HG03457 (cell line): ENCODE data around the gene TBC1D14.
"Not testable (repeated sequence)": the region's sequence is repeated elsewhere in the genome, so short reads cannot be mapped to it uniquely, and the experiment has no call there.

ENCODE experiments used
- ATAC-seq: cut with Tn5 transposase; IDR thresholded peaks from one replicate; pipeline ENCODE4 v1.9.1; 2021; ENCODE audit warnings: moderate number of reproducible peaks; ENCODE audit not compliant: unreplicated experiment

The TBC1D14 gene

GRCh38 chr4:6967846-6968340 is 58.3 kb downstream of the TBC1D14 start:
- ATAC-seq: no peak

DNA sequence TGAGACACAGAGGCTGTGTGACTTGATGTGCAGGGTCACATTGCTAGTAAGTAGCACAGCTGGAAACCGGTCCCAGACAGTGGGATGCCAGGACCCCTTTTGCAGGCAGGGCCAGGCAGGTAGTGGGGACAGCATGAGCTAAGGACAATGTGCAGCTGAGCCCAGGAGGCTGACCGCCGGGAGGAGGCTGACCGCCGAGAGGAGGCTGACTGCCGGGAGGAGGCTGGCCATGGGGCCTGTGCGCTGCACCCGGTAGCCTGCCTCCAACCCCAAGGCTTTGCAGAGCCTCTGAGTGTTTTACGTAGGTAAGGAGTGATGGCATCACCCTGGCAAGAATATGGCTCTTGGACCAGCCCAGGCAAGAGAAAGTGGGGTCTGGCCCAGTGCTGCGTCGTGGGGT is 58.9 kb downstream of the TBC1D14 start:
- ATAC-seq: no peak

GRCh38 chr4:6969826-6970800 is 60.5 kb downstream of the TBC1D14 start:
- no peak for ATAC-seq

DNA sequence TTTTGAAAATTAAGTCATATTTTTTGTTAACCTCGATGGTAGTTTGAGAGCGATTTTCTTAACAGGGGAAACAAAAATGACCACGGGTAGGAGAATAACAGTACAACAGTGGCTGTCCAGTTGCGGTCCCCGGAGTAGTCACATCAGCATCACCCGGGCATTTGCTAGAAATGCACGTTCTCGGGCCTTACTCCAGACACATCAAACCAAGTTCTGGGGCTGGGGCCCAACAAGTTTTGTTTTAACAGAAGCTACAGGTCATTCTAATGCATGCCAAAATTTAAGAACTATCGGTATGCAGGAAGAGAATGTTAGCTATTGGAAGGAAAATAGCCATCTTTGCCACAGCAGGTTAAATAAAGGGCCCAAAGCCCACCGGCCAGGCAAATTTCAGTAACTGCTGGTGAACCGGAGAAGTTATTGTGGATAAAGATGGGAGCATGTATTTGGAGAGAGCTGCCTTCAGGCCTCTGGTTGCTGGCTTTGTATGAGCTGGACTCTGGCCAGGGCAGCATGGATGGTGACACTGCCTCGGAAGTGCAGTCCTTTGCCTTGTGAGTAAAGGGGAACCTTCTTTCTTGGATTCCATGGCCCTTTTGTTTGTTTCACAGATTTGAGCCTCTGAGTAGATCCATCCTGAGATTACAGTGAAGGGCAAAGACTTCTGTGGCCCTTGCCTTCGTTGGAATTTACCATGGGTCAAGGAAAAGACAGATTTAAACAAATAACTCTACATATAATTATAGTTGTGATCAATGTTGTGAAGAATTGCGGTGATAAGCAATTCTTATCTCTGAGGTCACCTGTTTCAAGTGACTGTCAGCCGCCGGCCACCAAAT is 62.1 kb downstream of the TBC1D14 start:
- no peak for ATAC-seq

- ATAC-seq: no peak
Measured at GRCh38 chr4:6972375-6972650, 62.7 kb downstream of the TBC1D14 start.

DNA sequence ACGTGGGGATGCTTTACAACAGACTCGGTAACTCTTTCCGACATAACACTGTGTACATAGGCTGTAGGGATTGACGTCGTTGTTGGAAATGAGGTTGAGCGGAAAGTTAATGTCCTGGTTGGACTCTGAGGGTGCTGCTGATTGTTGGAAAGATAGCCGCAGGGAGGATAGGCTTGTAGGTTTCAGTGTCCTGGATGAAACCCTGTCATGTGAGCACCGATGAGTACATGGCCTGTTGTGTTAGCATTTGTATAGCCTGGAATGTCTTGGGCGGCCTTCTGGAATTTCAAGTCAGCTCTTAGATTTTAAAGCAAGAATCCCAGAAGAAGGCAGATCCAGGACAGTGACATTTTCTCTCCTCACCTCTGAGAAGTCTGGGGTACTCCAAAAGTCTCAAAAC is 63.3 kb downstream of the TBC1D14 start:
- no peak for ATAC-seq

DNA sequence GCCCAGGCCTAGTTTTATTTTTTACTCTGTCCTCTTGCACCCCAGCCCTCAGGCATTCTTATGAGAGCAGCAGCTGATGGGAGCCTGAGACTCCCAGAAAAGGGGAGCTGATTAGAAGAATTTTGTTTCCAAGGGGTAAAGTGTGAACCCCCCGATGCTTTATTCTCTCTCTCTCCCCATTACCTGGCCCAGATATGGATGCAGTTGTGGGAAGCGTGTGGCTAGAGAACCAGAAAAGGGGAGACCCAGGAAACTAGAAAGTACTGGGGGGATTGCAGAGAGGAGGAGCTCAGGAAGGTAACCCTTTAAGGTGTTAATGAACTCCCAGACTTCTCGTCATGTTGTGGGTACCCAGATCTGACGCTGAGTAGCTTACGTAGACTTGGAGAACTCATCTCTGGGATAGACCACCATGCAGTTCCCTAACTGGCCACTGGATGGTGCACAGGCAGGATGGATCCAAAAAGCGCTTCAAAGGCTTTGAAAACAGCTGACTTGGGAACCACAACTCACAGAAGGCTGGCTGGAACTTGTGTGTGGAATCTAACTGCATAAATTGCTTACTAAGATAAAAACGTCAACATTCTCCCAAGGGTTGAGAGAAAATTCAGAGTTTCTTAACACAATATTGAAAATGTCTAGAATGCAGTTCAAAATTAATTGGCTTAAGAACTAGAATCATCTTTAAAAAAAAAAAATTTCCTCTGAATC is 64.7 kb downstream of the TBC1D14 start:
- ATAC-seq: no peak

DNA sequence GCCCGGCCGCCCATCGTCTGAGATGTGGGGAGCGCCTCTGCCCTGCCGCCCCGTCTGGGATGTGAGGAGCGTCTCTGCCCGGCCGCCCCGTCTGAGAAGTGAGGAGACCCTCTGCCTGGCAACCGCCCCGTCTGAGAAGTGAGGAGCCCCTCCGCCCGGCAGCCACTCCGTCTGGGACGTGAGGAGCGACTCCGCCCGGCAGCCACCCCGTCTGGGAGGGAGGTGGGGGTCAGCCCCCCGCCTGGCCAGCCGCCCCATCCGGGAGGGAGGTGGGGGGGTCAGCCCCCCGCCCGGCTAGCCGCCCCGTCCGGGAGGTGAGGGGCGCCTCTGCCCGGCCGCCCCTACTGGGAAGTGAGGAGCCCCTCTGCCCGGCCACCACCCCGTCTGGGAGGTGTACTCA is 68.2 kb downstream of the TBC1D14 start:
- not testable (repeated sequence) for ATAC-seq

GRCh38 chr4:6983544-6984142 is 74.0 kb downstream of the TBC1D14 start:
- no peak for ATAC-seq

- ATAC-seq: no peak
Measured at GRCh38 chr4:6984612-6985425, 75.2 kb downstream of the TBC1D14 start.

- peak; percentile 6 for ATAC-seq
Measured at GRCh38 chr4:6986072-6986780, 76.6 kb downstream of the TBC1D14 start.

DNA sequence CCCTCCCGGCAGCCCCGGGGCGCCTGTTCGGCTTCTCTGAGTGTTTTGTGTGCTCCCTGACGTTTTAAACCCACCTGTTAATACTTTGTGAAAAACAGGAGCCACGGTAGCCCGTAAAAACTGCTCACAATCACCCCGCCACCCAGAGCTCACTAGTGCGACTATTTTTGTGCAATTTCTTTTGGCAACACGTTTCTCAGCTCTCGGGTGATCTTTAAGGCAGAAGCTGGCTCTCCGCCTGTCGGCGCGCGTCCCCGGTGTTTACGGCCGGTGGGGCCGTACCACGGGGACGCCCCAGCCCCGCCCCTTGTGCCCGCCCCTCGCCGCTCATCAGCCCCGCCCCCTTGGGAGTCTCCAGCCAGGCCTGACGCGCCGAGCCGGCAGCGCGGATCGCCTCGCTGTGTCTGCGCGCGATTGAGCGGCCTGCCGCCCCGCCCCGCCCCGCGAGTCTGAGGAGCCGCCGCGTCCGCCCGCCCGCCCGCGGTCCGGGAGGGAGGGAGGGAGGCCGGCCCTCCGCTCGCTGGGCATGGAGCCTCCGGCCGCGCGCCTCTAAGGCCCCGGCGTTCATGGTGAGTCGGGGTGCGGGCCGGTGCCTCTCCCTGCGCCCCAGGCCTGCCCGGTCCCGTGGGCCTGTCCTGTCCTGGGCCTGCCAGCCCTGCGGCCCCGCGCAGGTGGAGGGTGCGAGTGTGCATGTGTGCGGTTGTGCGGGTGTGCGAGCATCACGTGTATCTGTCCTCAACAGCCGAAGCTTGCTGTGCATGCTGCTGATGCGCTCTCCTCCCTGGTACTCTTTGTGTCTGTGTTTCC is 77.4 kb downstream of the TBC1D14 start:
- peak; percentile 56 for ATAC-seq

- peak; percentile 1 for ATAC-seq
Measured at GRCh38 chr4:6987588-6987961, 77.9 kb downstream of the TBC1D14 start.

- no peak for ATAC-seq
Measured at GRCh38 chr4:6988016-6988715, 78.5 kb downstream of the TBC1D14 start.

GRCh38 chr4:6989331-6989923 is 79.8 kb downstream of the TBC1D14 start:
- ATAC-seq: no peak

- ATAC-seq: no peak
Measured at GRCh38 chr4:6990661-6991060, 81.0 kb downstream of the TBC1D14 start.

- no peak for ATAC-seq
Measured at GRCh38 chr4:6991249-6991648, 81.6 kb downstream of the TBC1D14 start.
